Measurements from ENCODE around the gene ALDH1L1.
"Not testable (repeated sequence)": the region's sequence is repeated elsewhere in the genome, so short reads cannot be mapped to it uniquely, and the experiment has no call there.

ALDH1L1 gene

GRCh38 chr3:126101521-126101982 lies 78.8 kb downstream of the ALDH1L1 start:
- POLR2A ChIA-PET, result no interaction called here
- DNase-seq, result no peak
- H3K36me3 ChIP-seq (ENCODE audit: control insufficient read depth in 4 of 4, insufficient read depth in 4 of 4, low read length in 3 of 4), result no peaks in the 10 kb centered on the region
- no peak overlapping the region for H3K4me3 ChIP-seq (ENCODE audit: control insufficient read depth in 1 of 7, extremely low read depth in 1 of 7, insufficient read depth in 4 of 7, low read depth in 2 of 7, low read length in 6 of 7)
- CTCF ChIA-PET, result no interaction called here
- peaks cover 0 to 16% (median 5%) of the 10 kb centered on the region in 5 experiments for H3K9me3 ChIP-seq (ENCODE audit: control extremely low read depth in 1 of 5, control insufficient read depth in 4 of 5, insufficient read depth in 2 of 5, low read depth in 1 of 5, low read length in 4 of 5)
- WGBS (ENCODE audit: insufficient coverage), result 98% methylated on average over 10 of the region's 10 CpGs
- no peaks in the 10 kb centered on the region for H3K27me3 ChIP-seq (replicated peaks in 2 of 5; ENCODE audit: control insufficient read depth in 4 of 5, insufficient read depth in 5 of 5, low read length in 4 of 5)
- H3K27ac ChIP-seq (ENCODE audit: insufficient read depth in 1 of 2, low read depth in 1 of 2, low read length in 2 of 2, poor library complexity in 1 of 2, severe bottlenecking in 2 of 2), result no peak overlapping the region
- H3K4me1 ChIP-seq (ENCODE audit: control extremely low read depth in 1 of 4, control insufficient read depth in 4 of 4, insufficient read depth in 4 of 4, low read length in 3 of 4), result no peaks in the 10 kb centered on the region

GRCh38 chr3:126100634-126101301 lies 79.6 kb downstream of the ALDH1L1 start:
- Histone ChIP-seq H3K27me3 (replicated peaks in 2 of 5; ENCODE audit: control insufficient read depth in 4 of 5, insufficient read depth in 5 of 5, low read length in 4 of 5) (no peaks in the 10 kb centered on the region), H3K27ac (ENCODE audit: insufficient read depth in 1 of 2, low read depth in 1 of 2, low read length in 2 of 2, poor library complexity in 1 of 2, severe bottlenecking in 2 of 2) (no peak overlapping the region), H3K4me3 (ENCODE audit: control insufficient read depth in 1 of 7, extremely low read depth in 1 of 7, insufficient read depth in 4 of 7, low read depth in 2 of 7, low read length in 6 of 7) (no peak overlapping the region), H3K9me3 (ENCODE audit: control extremely low read depth in 1 of 5, control insufficient read depth in 4 of 5, insufficient read depth in 2 of 5, low read depth in 1 of 5, low read length in 4 of 5) (peaks cover 0 to 23% (median 5%) of the 10 kb centered on the region in 5 experiments), H3K36me3 (ENCODE audit: control insufficient read depth in 4 of 4, insufficient read depth in 4 of 4, low read length in 3 of 4) (no peaks in the 10 kb centered on the region), H3K4me1 (ENCODE audit: control extremely low read depth in 1 of 4, control insufficient read depth in 4 of 4, insufficient read depth in 4 of 4, low read length in 3 of 4) (no peaks in the 10 kb centered on the region)
- POLR2A ChIA-PET, result no interaction called here
- DNase-seq, result no peak
- 95% methylated on average over 16 of the region's 18 CpGs for WGBS (ENCODE audit: insufficient coverage)
- CTCF ChIA-PET, result no interaction called here

GRCh38 chr3:126100269-126100633 lies 80.1 kb downstream of the ALDH1L1 start:
- peaks cover 0 to 24% (median 5%) of the 10 kb centered on the region in 5 experiments for H3K9me3 ChIP-seq (ENCODE audit: control extremely low read depth in 1 of 5, control insufficient read depth in 4 of 5, insufficient read depth in 2 of 5, low read depth in 1 of 5, low read length in 4 of 5)
- H3K27ac ChIP-seq (ENCODE audit: insufficient read depth in 1 of 2, low read depth in 1 of 2, low read length in 2 of 2, poor library complexity in 1 of 2, severe bottlenecking in 2 of 2), result no peak overlapping the region
- H3K4me1 ChIP-seq (ENCODE audit: control extremely low read depth in 1 of 4, control insufficient read depth in 4 of 4, insufficient read depth in 4 of 4, low read length in 3 of 4), result no peaks in the 10 kb centered on the region
- no peak for DNase-seq
- CTCF ChIA-PET, result interaction anchor here (1.3 kb wide), 1 partner anchor 14 kb away, joined by 3 read pairs; no protein-coding TSS in a partner anchor
- POLR2A ChIA-PET, result no interaction called here
- H3K4me3 ChIP-seq (ENCODE audit: control insufficient read depth in 1 of 7, extremely low read depth in 1 of 7, insufficient read depth in 4 of 7, low read depth in 2 of 7, low read length in 6 of 7), result no peak overlapping the region
- H3K27me3 ChIP-seq (replicated peaks in 2 of 5; ENCODE audit: control insufficient read depth in 4 of 5, insufficient read depth in 5 of 5, low read length in 4 of 5), result no peaks in the 10 kb centered on the region
- WGBS (ENCODE audit: insufficient coverage), result 87% methylated on average over 2 of the region's 4 CpGs
- H3K36me3 ChIP-seq (ENCODE audit: control insufficient read depth in 4 of 4, insufficient read depth in 4 of 4, low read length in 3 of 4), result no peaks in the 10 kb centered on the region

- 83% methylated on average over 2 of the region's 2 CpGs for WGBS (ENCODE audit: insufficient coverage)
- Histone ChIP-seq H3K27ac (ENCODE audit: insufficient read depth in 1 of 2, low read depth in 1 of 2, low read length in 2 of 2, poor library complexity in 1 of 2, severe bottlenecking in 2 of 2) (no peak overlapping the region), H3K27me3 (replicated peaks in 2 of 5; ENCODE audit: control insufficient read depth in 4 of 5, insufficient read depth in 5 of 5, low read length in 4 of 5) (no peaks in the 10 kb centered on the region), H3K36me3 (ENCODE audit: control insufficient read depth in 4 of 4, insufficient read depth in 4 of 4, low read length in 3 of 4) (no peaks in the 10 kb centered on the region), H3K4me1 (ENCODE audit: control extremely low read depth in 1 of 4, control insufficient read depth in 4 of 4, insufficient read depth in 4 of 4, low read length in 3 of 4) (no peaks in the 10 kb centered on the region), H3K4me3 (ENCODE audit: control insufficient read depth in 1 of 7, extremely low read depth in 1 of 7, insufficient read depth in 4 of 7, low read depth in 2 of 7, low read length in 6 of 7) (no peak overlapping the region), H3K9me3 (ENCODE audit: control extremely low read depth in 1 of 5, control insufficient read depth in 4 of 5, insufficient read depth in 2 of 5, low read depth in 1 of 5, low read length in 4 of 5) (peaks cover 0 to 27% (median 7%) of the 10 kb centered on the region in 5 experiments)
- CTCF ChIA-PET, result no interaction called here
- POLR2A ChIA-PET, result no interaction called here
- no peak for DNase-seq
These were observed 82.0 kb downstream of the ALDH1L1 start for GRCh38 chr3:126098391-126098858.

DNA sequence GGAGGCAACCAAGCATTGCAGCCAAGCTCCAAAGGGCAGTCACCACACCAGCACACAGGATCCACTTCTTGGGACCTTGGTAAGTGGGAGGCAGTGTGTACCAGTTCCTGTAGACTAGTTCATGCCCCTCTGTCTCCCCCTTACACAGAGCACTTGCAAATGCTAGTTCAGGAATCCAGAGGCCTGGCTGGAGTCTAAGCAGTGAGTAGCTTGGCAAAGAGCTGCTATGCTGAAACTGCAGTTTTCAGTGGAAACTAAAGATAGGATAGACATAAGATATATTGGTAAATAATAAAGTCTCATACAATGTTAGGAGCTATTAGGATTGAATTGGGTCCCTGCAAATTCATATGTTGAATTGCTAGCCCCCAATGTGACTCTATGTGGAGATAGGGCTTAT lies 82.6 kb downstream of the ALDH1L1 start:
- Histone ChIP-seq H3K36me3 (ENCODE audit: control insufficient read depth in 4 of 4, insufficient read depth in 4 of 4, low read length in 3 of 4) (no peaks in the 10 kb centered on the region), H3K27ac (ENCODE audit: insufficient read depth in 1 of 2, low read depth in 1 of 2, low read length in 2 of 2, poor library complexity in 1 of 2, severe bottlenecking in 2 of 2) (no peak overlapping the region), H3K4me3 (ENCODE audit: control insufficient read depth in 1 of 7, extremely low read depth in 1 of 7, insufficient read depth in 4 of 7, low read depth in 2 of 7, low read length in 6 of 7) (no peak overlapping the region), H3K9me3 (ENCODE audit: control extremely low read depth in 1 of 5, control insufficient read depth in 4 of 5, insufficient read depth in 2 of 5, low read depth in 1 of 5, low read length in 4 of 5) (peaks cover 0 to 27% (median 7%) of the 10 kb centered on the region in 5 experiments), H3K4me1 (ENCODE audit: control extremely low read depth in 1 of 4, control insufficient read depth in 4 of 4, insufficient read depth in 4 of 4, low read length in 3 of 4) (no peaks in the 10 kb centered on the region), H3K27me3 (replicated peaks in 2 of 5; ENCODE audit: control insufficient read depth in 4 of 5, insufficient read depth in 5 of 5, low read length in 4 of 5) (no peaks in the 10 kb centered on the region)
- ChIA-PET CTCF (no interaction called here), POLR2A (interaction anchor here (0.5 kb wide), 1 partner anchor 64 kb away, joined by 3 read pairs; no protein-coding TSS in a partner anchor)
- no peak for DNase-seq

GRCh38 chr3:126096274-126096673 lies 84.1 kb downstream of the ALDH1L1 start:
- peaks cover 0 to 27% (median 7%) of the 10 kb centered on the region in 5 experiments for H3K9me3 ChIP-seq (ENCODE audit: control extremely low read depth in 1 of 5, control insufficient read depth in 4 of 5, insufficient read depth in 2 of 5, low read depth in 1 of 5, low read length in 4 of 5)
- H3K27me3 ChIP-seq (replicated peaks in 2 of 5; ENCODE audit: control insufficient read depth in 4 of 5, insufficient read depth in 5 of 5, low read length in 4 of 5); CTCF ChIA-PET; H3K4me1 ChIP-seq (ENCODE audit: control extremely low read depth in 1 of 4, control insufficient read depth in 4 of 4, insufficient read depth in 4 of 4, low read length in 3 of 4); POLR2A ChIA-PET; DNase-seq; H3K4me3 ChIP-seq (ENCODE audit: control insufficient read depth in 1 of 7, extremely low read depth in 1 of 7, insufficient read depth in 4 of 7, low read depth in 2 of 7, low read length in 6 of 7); H3K36me3 ChIP-seq (ENCODE audit: control insufficient read depth in 4 of 4, insufficient read depth in 4 of 4, low read length in 3 of 4); H3K27ac ChIP-seq (ENCODE audit: insufficient read depth in 1 of 2, low read depth in 1 of 2, low read length in 2 of 2, poor library complexity in 1 of 2, severe bottlenecking in 2 of 2): not testable (repeated sequence)
- WGBS (ENCODE audit: insufficient coverage), result 100% methylated on average over 2 of the region's 6 CpGs

DNA sequence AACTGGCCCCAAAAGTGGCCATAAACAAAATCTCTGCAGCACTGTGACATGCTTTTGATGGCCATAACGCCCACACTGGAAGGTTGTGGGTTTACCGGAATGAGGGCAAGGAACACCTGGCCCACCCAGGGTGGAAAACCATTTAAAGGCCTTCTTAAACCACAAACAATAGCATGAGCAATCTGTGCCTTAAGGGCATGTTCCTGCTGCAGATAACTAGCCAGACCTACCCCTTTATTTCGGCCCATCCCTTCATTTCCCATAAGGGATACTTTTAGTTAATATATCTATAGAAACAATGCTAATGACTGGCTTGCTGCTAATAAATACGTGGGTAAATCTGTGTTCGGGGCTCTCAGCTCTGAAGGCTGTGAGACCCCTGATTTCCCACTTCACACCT lies 88.3 kb downstream of the ALDH1L1 start:
- 100% methylated on average over 2 of the region's 5 CpGs for WGBS (ENCODE audit: insufficient coverage)
- CTCF ChIA-PET; H3K27ac ChIP-seq (ENCODE audit: insufficient read depth in 1 of 2, low read depth in 1 of 2, low read length in 2 of 2, poor library complexity in 1 of 2, severe bottlenecking in 2 of 2); H3K27me3 ChIP-seq (replicated peaks in 2 of 5; ENCODE audit: control insufficient read depth in 4 of 5, insufficient read depth in 5 of 5, low read length in 4 of 5); H3K36me3 ChIP-seq (ENCODE audit: control insufficient read depth in 4 of 4, insufficient read depth in 4 of 4, low read length in 3 of 4); DNase-seq; H3K4me3 ChIP-seq (ENCODE audit: control insufficient read depth in 1 of 7, extremely low read depth in 1 of 7, insufficient read depth in 4 of 7, low read depth in 2 of 7, low read length in 6 of 7); H3K4me1 ChIP-seq (ENCODE audit: control extremely low read depth in 1 of 4, control insufficient read depth in 4 of 4, insufficient read depth in 4 of 4, low read length in 3 of 4); POLR2A ChIA-PET: not testable (repeated sequence)
- peaks cover 0 to 17% (median 4%) of the 10 kb centered on the region in 5 experiments for H3K9me3 ChIP-seq (ENCODE audit: control extremely low read depth in 1 of 5, control insufficient read depth in 4 of 5, insufficient read depth in 2 of 5, low read depth in 1 of 5, low read length in 4 of 5)
